HepG2 (cell line): ENCODE data around the gene RNF175. TPM values are rescaled to one million over a fixed set of nuclear protein-coding genes. Genes with fewer than 3 reads are reported as not detected.

Source experiments
- ATAC-seq: fragments of 200-7000 bp; cut with Tn5 transposase; 3 replicates; pipeline ENCODE4 v1.9.1; 2020; ENCODE audit warnings: mild to moderate bottlenecking, moderate library complexity
- BruUV-seq: library from RNA; stranded (reverse); fragments of 400-500 nt; replicated peaks from 2 replicates; lab custom pipeline; 2021; lab: Mats Ljungman, UMichigan
- CTCF ChIA-PET: fragments of 300-600 bp; formaldehyde crosslinking; extraction: SDS; loops from one replicate; lab custom pipeline; 2021; ENCODE audit warnings: low total read pairs, inconsistent platforms, low intra/inter-chr PET ratio; lab: Yijun Ruan, JAX
- POLR2A ChIA-PET: fragments of 350-600 bp; sonication (Branson Sonifier 250); formaldehyde crosslinking; loops from one replicate; lab custom pipeline; 2020; ENCODE audit warnings: antibody characterized with exemption, inconsistent platforms; lab: Yijun Ruan, JAX
- DNase-seq: peaks from one replicate; pipeline ENCODE4 v3.0.0-alpha.2; 2015; ENCODE audit warnings: low spot score
- FAIRE-seq: peaks from 3 replicates; lab custom pipeline; 2011; peaks lifted over from hg19 to GRCh38; lab: Jason Lieb, UNC
- H2AFZ ChIP-seq: one replicate; pipeline ENCODE4 v1.6.1; 2011; ENCODE audit warnings: low read length, inconsistent platforms
- H3K27ac ChIP-seq: fragments of 300-600 bp; 3 replicates; pipeline ENCODE4 v1.8.0; 2011; ENCODE audit warnings: mixed run types, mild to moderate bottlenecking, mixed read lengths, low read length, inconsistent platforms; ENCODE audit not compliant: insufficient read depth; ENCODE audit errors: extremely low read length
- H3K27me3 ChIP-seq, 2 experiments: fragments of 200-600 bp in 1 of 2; 2 replicates in 1 of 2; 3 replicates in 1 of 2; pipeline versions ENCODE4 v1.6.0 to v1.8.0; 2011; ENCODE audit warnings: low read length in 2 of 2, mild to moderate bottlenecking in 2 of 2, moderate library complexity in 2 of 2, inconsistent platforms in 1 of 2; ENCODE audit not compliant: insufficient read depth in 2 of 2, control insufficient read depth in 1 of 2
- H3K36me3 ChIP-seq, 2 experiments: fragments of 200-600 bp in 1 of 2; replicated peaks in 1 of 2; 2 replicates in 1 of 2; 3 replicates in 1 of 2; pipeline versions ENCODE4 v1.5.1 to v1.8.0; 2011; ENCODE audit warnings: low read length in 2 of 2, inconsistent platforms in 1 of 2; ENCODE audit not compliant: insufficient read depth in 2 of 2, control insufficient read depth in 1 of 2
- H3K4me1 ChIP-seq: 2 replicates; pipeline ENCODE4 v1.5.1; 2012; ENCODE audit warnings: low read length, inconsistent platforms; ENCODE audit not compliant: insufficient read depth
- H3K4me2 ChIP-seq: 2 replicates; pipeline ENCODE4 v1.6.0; 2011; ENCODE audit warnings: low read depth, low read length, inconsistent platforms
- H3K4me3 ChIP-seq, 3 experiments: fragments of 200-600 bp in 1 of 3; sonication (generic), shearing (Covaris generic) in 1 of 3; replicated peaks in 1 of 3; 2 replicates each; pipeline ENCODE4 v1.5.1; 2011 to 2016; ENCODE audit warnings: low read length in 3 of 3, inconsistent platforms in 2 of 3, low read depth in 2 of 3, mild to moderate bottlenecking in 2 of 3, control low read depth in 1 of 3, mixed read lengths in 1 of 3; ENCODE audit not compliant: insufficient read depth in 1 of 3
- H3K79me2 ChIP-seq: one replicate; pipeline ENCODE4 v1.6.1; 2011; ENCODE audit warnings: low read length, inconsistent platforms; ENCODE audit not compliant: insufficient read depth
- H3K9ac ChIP-seq: 2 replicates; pipeline ENCODE4 v1.6.0; 2011; ENCODE audit warnings: mild to moderate bottlenecking, low read depth, low read length, inconsistent platforms; ENCODE audit not compliant: insufficient read depth
- H3K9me3 ChIP-seq: 2 replicates; pipeline ENCODE4 v1.5.1; 2012; ENCODE audit warnings: mild to moderate bottlenecking, low read length
- H4K20me1 ChIP-seq: 2 replicates; pipeline ENCODE4 v1.6.0; 2011; ENCODE audit warnings: inconsistent platforms, mild to moderate bottlenecking, low read length, moderate library complexity; ENCODE audit not compliant: insufficient read depth
- GTF3A ChIP-seq: sonication (generic); formaldehyde crosslinking; conservative IDR thresholded peaks from 2 replicates; pipeline ENCODE4 v1.4.0; 2020; ENCODE audit warnings: mild to moderate bottlenecking, missing genetic modification reagents
- HOXA3 ChIP-seq: sonication (generic); formaldehyde crosslinking; IDR thresholded peaks from 2 replicates; pipeline ENCODE4 v1.5.0; 2020; ENCODE audit warnings: missing genetic modification reagents
- JUNB ChIP-seq: sonication (generic); formaldehyde crosslinking; IDR thresholded peaks from 2 replicates; pipeline ENCODE4 v1.8.0; 2022; ENCODE audit warnings: missing genetic modification reagents, mild to moderate bottlenecking, borderline replicate concordance
- PAF1 ChIP-seq: IDR thresholded peaks from 2 replicates; pipeline ENCODE4 v1.6.1; 2016; ENCODE audit warnings: missing genetic modification reagents, missing compliant biosample characterization
- RNF2 ChIP-seq: fragments of 450-650 bp; conservative IDR thresholded peaks from 2 replicates; pipeline ENCODE4 v1.6.1; 2016; ENCODE audit warnings: low read depth
- SNRNP70 ChIP-seq: fragments of 200-400 bp; formaldehyde crosslinking; IDR thresholded peaks from 2 replicates; pipeline ENCODE4 v1.6.1; 2017; ENCODE audit warnings: mild to moderate bottlenecking, low read depth, low read length, moderate library complexity
- TBL1XR1 ChIP-seq: fragments of 150-350 bp; IDR thresholded peaks from 2 replicates; pipeline ENCODE4 v1.6.1; 2014; ENCODE audit warnings: borderline replicate concordance, low read length; ENCODE audit not compliant: partially characterized antibody
- ZNF180 ChIP-seq: sonication (generic); formaldehyde crosslinking; IDR thresholded peaks from 2 replicates; pipeline ENCODE4 v1.4.0; 2020; ENCODE audit warnings: low read depth, missing genetic modification reagents, borderline replicate concordance
- ZNF329 ChIP-seq: sonication (generic); formaldehyde crosslinking; IDR thresholded peaks from 2 replicates; pipeline ENCODE4 v1.9.0; 2021; ENCODE audit warnings: low read depth, mild to moderate bottlenecking, missing genetic modification reagents
- ZZZ3 ChIP-seq: sonication (generic); formaldehyde crosslinking; IDR thresholded peaks from 2 replicates; pipeline ENCODE4 v1.4.0; 2020; ENCODE audit warnings: missing genetic modification reagents, mild to moderate bottlenecking, borderline replicate concordance
- whole genome bisulfite sequencing: methylation state at CpG from one replicate; pipeline ENCODE4 v1.1.6; 2017; ENCODE audit warnings: low lambda C conversion rate; 5-methylcytosine and 5-hydroxymethylcytosine counted together
- in situ Hi-C: cut with HindIII; loops from 2 replicates; pipeline ENCODE4 v1.10.0; 2017; ENCODE audit warnings: low pct_unique_long_range_greater_than_20kb; ENCODE audit not compliant: extremely low pct_ligation_motif_present
- intact Hi-C: fragments of 100-400 bp; cut with micrococcal nuclease; formaldehyde crosslinking; loops from one replicate; pipeline ENCODE4 v1.10.0; 2022; ENCODE audit not compliant: unreplicated experiment
- polyA plus RNA-seq, 8 experiments: library from polyadenylated mRNA; depleted of rRNA in 3 of 8; stranded (reverse) in 7 of 8; unstranded in 1 of 8; fragments of >200 nt; fragmentation: Illumina TruSeq in 4 of 8; extraction: Trizol in 4 of 8; gene quantifications; 2 replicates each; pipeline versions ENCODE4 v1.2.1 to v1.2.3, GENCODE V29; 2011 to 2016; ENCODE audit warnings: low read depth in 4 of 8, missing spikeins in 1 of 8, mixed read lengths in 1 of 8; ENCODE audit not compliant: insufficient read depth in 1 of 8
- total RNA-seq, 5 experiments: library from RNA; depleted of rRNA; stranded (reverse); fragments of >200 nt; fragmentation: Illumina TruSeq; extraction: Trizol; gene quantifications; 2 replicates each; pipeline ENCODE4 v1.2.3, GENCODE V29; 2016; ENCODE audit warnings: low read depth in 1 of 5

The RNF175 gene
- total and polyA plus RNA-seq, 2 of the 13 experiments (the other 11 are each of a cell fraction or from before 2014, with no cell fraction given), result not detected

DNA sequence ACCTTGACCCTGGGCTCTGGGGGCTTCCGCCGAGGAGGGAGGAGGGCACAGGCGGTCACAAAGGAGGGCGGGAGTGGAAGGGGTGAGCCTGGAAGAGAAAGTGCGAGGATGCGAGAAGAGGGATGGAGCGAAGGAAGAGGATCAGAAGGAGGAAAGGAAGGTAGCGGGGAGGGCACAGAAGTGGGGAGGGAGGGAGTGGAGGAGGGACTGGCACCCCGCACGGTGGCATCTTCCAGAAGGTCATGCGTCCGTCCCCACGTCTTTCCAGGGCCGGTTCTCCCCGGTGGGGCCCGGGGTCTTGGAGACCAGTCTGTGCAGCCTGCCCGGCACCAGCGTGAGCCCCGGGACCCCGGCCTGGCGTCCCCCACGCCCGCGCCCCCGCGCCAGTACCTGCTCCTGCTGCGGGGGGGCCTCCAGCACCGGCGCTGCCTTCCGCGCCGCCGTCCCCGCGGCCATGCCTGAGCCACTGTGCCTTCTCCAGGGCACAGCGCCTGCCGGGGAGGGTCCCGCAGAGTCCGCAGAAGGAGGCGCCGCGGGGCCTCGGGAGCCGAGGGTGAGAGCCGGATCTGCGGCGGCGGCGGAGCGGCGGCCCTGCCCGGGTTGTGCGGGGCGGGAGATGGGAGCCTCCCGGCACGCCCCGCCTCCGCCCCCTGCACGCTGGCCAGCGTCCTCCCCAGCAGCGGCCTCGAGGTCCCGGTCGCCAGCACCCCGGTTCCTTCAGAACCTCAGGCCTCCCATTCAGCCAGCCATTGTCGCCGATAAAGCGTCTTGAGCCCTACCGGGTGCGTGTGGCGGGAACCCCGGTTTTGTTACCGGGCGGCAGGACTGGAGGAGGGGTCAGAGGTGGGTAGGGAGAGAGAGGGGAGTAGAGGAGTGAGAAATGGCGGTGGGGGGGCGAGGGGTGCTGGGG is at the start of gene RNF175 (continued):
- no peak for TF ChIP-seq PAF1 (CRISPR knock-in tag)
- TF ChIP-seq SNRNP70, result no peak
- no peak for TF ChIP-seq HOXA3 (CRISPR knock-in tag)

DNA sequence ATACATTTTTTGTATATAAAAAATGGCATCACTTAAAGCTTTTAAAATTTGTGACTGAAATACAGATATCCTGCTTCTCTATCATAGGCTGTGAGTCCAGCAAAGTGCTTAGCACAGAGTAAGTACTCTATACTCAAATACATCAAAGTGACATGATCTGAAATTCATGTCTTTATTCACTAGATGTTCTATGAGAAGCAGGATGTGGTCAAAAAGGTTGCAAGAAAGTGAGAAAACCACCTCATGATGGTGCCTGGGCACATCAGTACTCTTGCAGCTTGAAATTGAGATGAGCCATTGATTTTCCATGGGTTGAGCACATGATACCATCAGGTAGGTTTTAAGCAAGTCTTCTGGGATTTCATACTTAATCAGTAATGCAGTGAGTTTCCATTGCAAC is 49.5 kb upstream of the RNF175 start:
- Histone ChIP-seq H3K27me3 (no peaks in the 10 kb centered on the region), H3K4me2 (no peak overlapping the region), H3K9ac (no peak overlapping the region), H3K79me2 (no peaks in the 10 kb centered on the region), H3K9me3 (no peaks in the 10 kb centered on the region), H4K20me1 (no peaks in the 10 kb centered on the region; the same call in 1 of the 2 replicates), H3K4me3 (no peak overlapping the region), H3K4me1 (no peaks in the 10 kb centered on the region), H3K27ac (no peak overlapping the region), H2AFZ (no peak overlapping the region), H3K36me3 (no peaks in the 10 kb centered on the region)
- CTCF ChIA-PET, result no interaction called here
- no peak for FAIRE-seq
- intact Hi-C loops, result no loop called here
- in situ Hi-C loops, result no loop called here
- ATAC-seq, result no peak
- no peak for DNase-seq
- POLR2A ChIA-PET, result no interaction called here
- BruUV-seq, result no TSS peak
- no peak for TF ChIP-seq ZNF329 (CRISPR knock-in tag)

DNA sequence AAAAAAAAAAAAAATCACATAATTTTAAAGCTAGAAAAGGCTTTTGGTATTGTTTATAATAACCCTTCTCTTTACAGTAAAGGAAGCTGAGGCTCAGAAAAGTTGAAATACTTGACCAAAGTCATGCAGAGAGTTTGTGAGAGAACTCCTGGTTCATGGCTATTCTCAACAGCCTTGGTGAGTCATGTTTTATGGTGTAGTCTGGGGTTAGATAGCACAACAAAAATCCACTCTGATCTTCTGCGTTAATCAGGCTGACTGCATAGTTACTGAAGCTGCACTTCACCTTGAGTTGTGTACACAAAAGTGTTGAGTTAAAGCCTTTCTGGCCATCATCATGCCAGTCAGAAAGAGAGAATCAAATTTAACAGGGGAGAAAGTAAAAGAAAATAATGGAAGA is 48.4 kb upstream of the RNF175 start:
- Histone ChIP-seq H3K79me2 (no peaks in the 10 kb centered on the region), H3K27me3 (no peaks in the 10 kb centered on the region), H4K20me1 (no peaks in the 10 kb centered on the region; the same call in 1 of the 2 replicates), H3K27ac (no peak overlapping the region), H3K4me1 (no peaks in the 10 kb centered on the region), H3K9ac (no peak overlapping the region), H2AFZ (no peak overlapping the region), H3K4me2 (no peak overlapping the region), H3K36me3 (no peaks in the 10 kb centered on the region), H3K4me3 (no peak overlapping the region), H3K9me3 (no peaks in the 10 kb centered on the region)
- POLR2A ChIA-PET, result interaction anchor here (0.7 kb wide), 1 partner anchor 222 kb away, joined by 3 read pairs; no protein-coding TSS in a partner anchor
- DNase-seq, result no peak
- intact Hi-C loops (no loop called here), in situ Hi-C loops (no loop called here)
- no peak for FAIRE-seq
- TF ChIP-seq ZZZ3 (CRISPR knock-in tag), result no peak
- no peak for TF ChIP-seq RNF2
- no peak for TF ChIP-seq TBL1XR1
- TF ChIP-seq JUNB (CRISPR knock-in tag), result no peak
- TF ChIP-seq GTF3A (CRISPR knock-in tag), result no peak
- no peak for TF ChIP-seq ZNF180 (CRISPR knock-in tag)
- ATAC-seq, result no peak
- 0% methylated on average over 1 of the region's 1 CpG for WGBS
- BruUV-seq, result no TSS peak
- CTCF ChIA-PET, result no interaction called here
